HG02973 (cell line): Measurements from ENCODE around the gene PRKCH.

Experiments
- ATAC-seq: cut with Tn5 transposase; IDR thresholded peaks from one replicate; pipeline ENCODE4 v1.9.1; 2021; ENCODE audit warnings: moderate library complexity; ENCODE audit not compliant: unreplicated experiment

PRKCH gene

GRCh38 chr14:61540931-61541330 lies 219.6 kb downstream of the PRKCH start:
- ATAC-seq: no peak

GRCh38 chr14:61542848-61543790 lies 221.7 kb downstream of the PRKCH start:
- ATAC-seq: no peak

GRCh38 chr14:61543946-61544345 lies 222.6 kb downstream of the PRKCH start:
- no peak for ATAC-seq

- ATAC-seq: no peak
These were observed 223.3 kb downstream of the PRKCH start for GRCh38 chr14:61544448-61545330.

- no peak for ATAC-seq
These were observed 224.5 kb downstream of the PRKCH start for GRCh38 chr14:61545726-61546455.

GRCh38 chr14:61547186-61548069 lies 226.0 kb downstream of the PRKCH start:
- ATAC-seq: no peak

- no peak for ATAC-seq
These were observed 228.0 kb downstream of the PRKCH start for GRCh38 chr14:61549425-61549824.

GRCh38 chr14:61551384-61551783 lies 230.0 kb downstream of the PRKCH start:
- ATAC-seq: no peak

GRCh38 chr14:61552241-61552640 lies 230.9 kb downstream of the PRKCH start:
- no peak for ATAC-seq

GRCh38 chr14:61553730-61554641 lies 232.6 kb downstream of the PRKCH start:
- no peak for ATAC-seq

- no peak for ATAC-seq
These were observed 233.9 kb downstream of the PRKCH start for GRCh38 chr14:61555056-61555838.

GRCh38 chr14:61556455-61556854 lies 235.1 kb downstream of the PRKCH start:
- ATAC-seq: no peak

GRCh38 chr14:61557262-61557661 lies 235.9 kb downstream of the PRKCH start:
- ATAC-seq: no peak

GRCh38 chr14:61557854-61558253 lies 236.5 kb downstream of the PRKCH start:
- no peak for ATAC-seq

- ATAC-seq: no peak
These were observed 236.9 kb downstream of the PRKCH start for GRCh38 chr14:61558271-61558670.

GRCh38 chr14:61559641-61560201 lies 238.3 kb downstream of the PRKCH start:
- ATAC-seq: no peak

- ATAC-seq: no peak
These were observed 238.9 kb downstream of the PRKCH start for GRCh38 chr14:61560323-61560722.

GRCh38 chr14:61561104-61561503 lies 239.7 kb downstream of the PRKCH start:
- ATAC-seq: no peak
